Measurements from ENCODE around the gene SLC25A19. TPM values are rescaled to one million over a fixed set of nuclear protein-coding genes. Genes with fewer than 3 reads are reported as not detected.
A peak's percentile ranks its signal among the peaks of the same experiment; 100 is the strongest.

Gene SLC25A19
- total RNA-seq, 1 experiment from 2014 or later, result 19.4 TPM

DNA sequence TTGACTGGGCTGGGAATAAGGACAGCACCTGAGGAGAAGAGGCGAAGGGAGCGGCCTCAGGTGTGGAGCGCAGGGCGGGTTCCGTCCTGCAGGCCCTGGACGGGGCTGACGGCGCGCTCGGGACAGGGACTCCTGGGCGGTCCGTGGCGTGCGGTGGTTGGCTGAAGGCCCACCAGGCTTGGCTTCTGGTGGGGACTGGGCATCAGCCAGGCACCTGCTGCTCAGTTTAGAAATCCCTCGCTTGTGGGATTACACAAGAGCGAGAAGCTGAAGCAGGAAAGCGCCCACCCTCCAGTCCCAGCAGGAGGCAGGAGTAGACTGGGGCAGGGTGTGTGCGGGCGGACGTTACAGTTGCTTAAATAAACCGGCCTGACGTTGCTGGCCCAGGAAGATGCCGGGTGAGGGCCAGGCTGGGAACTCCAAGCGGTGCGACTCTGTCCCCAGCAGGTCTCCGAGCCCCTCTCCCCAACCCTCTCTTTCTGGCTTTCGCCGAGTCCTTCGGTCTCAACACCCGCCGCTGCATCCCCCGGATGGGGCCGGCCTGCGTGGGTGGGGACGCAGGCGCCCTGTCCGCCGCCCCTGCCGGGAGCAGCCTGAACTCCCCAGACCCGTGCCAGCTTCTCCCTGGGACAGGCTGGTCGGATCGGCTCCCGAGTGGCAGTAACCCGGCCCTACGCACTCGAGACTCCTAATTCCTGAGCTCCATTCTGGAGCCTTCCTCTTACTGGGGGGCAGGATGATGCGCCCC lies 18.8 kb downstream of the SLC25A19 start:
- TF ChIP-seq EZH2 (IDR thresholded peaks at IDR 0.05; ENCODE audit: low read depth) (no peak), CTCF (conservative IDR thresholded peaks at IDR 0.05) (peak; percentile 39; the same call in 1 of the 2 replicates)
- Histone ChIP-seq H4K20me1 (ENCODE audit: insufficient read depth) (no peaks in the 10 kb centered on the region), H2AFZ (peak overlapping the region; percentile 99), H3K79me2 (ENCODE audit: low read depth) (0 out of 2 replicates have a peak, but pooled peaks cover 5% of the 10 kb centered on the region), H3K9me3 (ENCODE audit: insufficient read depth, low read depth) (no peaks in the 10 kb centered on the region), H3F3A (ENCODE audit: insufficient read depth, low read depth) (peaks cover 50% of the 10 kb centered on the region; the same call in 1 of the 2 replicates), H3K4me1 (replicated peaks; ENCODE audit: insufficient read depth) (peaks cover 7% of the 10 kb centered on the region; the same call in 1 of the 2 replicates), H3K27ac (peak overlapping the region; percentile 54), H3K4me3 (peak overlapping the region; percentile 95), H3K9me2 (ENCODE audit: insufficient read depth) (no peaks in the 10 kb centered on the region), H3K4me2 (peak overlapping the region; percentile 99), H3K27me3 (ENCODE audit: insufficient read depth, low read depth) (no peaks in the 10 kb centered on the region), H3K36me3 (ENCODE audit: low read depth) (0 out of 2 replicates have a peak, but pooled peaks cover 7% of the 10 kb centered on the region)
- intact Hi-C loops (cut with micrococcal nuclease; ENCODE audit: unreplicated experiment), result loop anchor here (1.0 kb wide), 1 partner anchor 19 kb away; the partner anchor contains the start of gene SLC25A19
- ChIA-PET CTCF (interaction anchor here (0.5 to 2.0 kb wide), 10 partner anchors 8 to 255 kb away, joined by 3 to 15 read pairs (median 4); partner anchors contain the start of genes GGA3, MRPS7, SLC25A19 and TMEM94), POLR2A (ENCODE audit: unreplicated experiment) (interaction anchor here (0.6 to 1.5 kb wide), 4 partner anchors 19 to 137 kb away, joined by 3 to 9 read pairs (median 4); partner anchors contain the start of gene SLC25A19)
- TSS peak; percentile 35 for BruUV-seq (replicated peaks)
- DNase-seq, result peak; percentile 63 to 72

GRCh38 chr17:75269844-75270217 lies 19.4 kb downstream of the SLC25A19 start:
- POLR2A ChIA-PET (ENCODE audit: unreplicated experiment), result interaction anchor here (0.6 kb wide), 1 partner anchor 39 kb away, joined by 3 read pairs; no protein-coding TSS in a partner anchor

More at GRCh38 chr17:75269844-75270217, 19.4 kb downstream of the SLC25A19 start:
- H3K4me2 ChIP-seq, result peak overlapping the region; percentile 99
- peaks cover 7% of the 10 kb centered on the region; the same call in 1 of the 2 replicates for H3K4me1 ChIP-seq (replicated peaks; ENCODE audit: insufficient read depth)
- H3K27ac ChIP-seq, result peak overlapping the region; percentile 54
- no peaks in the 10 kb centered on the region for H3K9me3 ChIP-seq (ENCODE audit: insufficient read depth, low read depth)
- no peaks in the 10 kb centered on the region for H3K9me2 ChIP-seq (ENCODE audit: insufficient read depth)
- BruUV-seq (replicated peaks), result no TSS peak
- 0 out of 2 replicates have a peak, but pooled peaks cover 5% of the 10 kb centered on the region for H3K79me2 ChIP-seq (ENCODE audit: low read depth)
- intact Hi-C loops (cut with micrococcal nuclease; ENCODE audit: unreplicated experiment), result loop anchor here (1.0 to 10.0 kb wide), 2 partner anchors 19 to 245 kb away; partner anchors contain the start of genes CASKIN2, SLC25A19 and TSEN54
- 0 out of 2 replicates have a peak, but pooled peaks cover 7% of the 10 kb centered on the region for H3K36me3 ChIP-seq (ENCODE audit: low read depth)
- no peak for TF ChIP-seq CTCF (conservative IDR thresholded peaks at IDR 0.05)
- TF ChIP-seq EZH2 (IDR thresholded peaks at IDR 0.05; ENCODE audit: low read depth), result no peak
- peaks cover 48% of the 10 kb centered on the region; the same call in 1 of the 2 replicates for H3F3A ChIP-seq (ENCODE audit: insufficient read depth, low read depth)
- H2AFZ ChIP-seq, result peak overlapping the region; percentile 99
- peak overlapping the region; percentile 95 for H3K4me3 ChIP-seq
- DNase-seq, result no peak
- no peaks in the 10 kb centered on the region for H4K20me1 ChIP-seq (ENCODE audit: insufficient read depth)
- CTCF ChIA-PET, result interaction anchor here (0.5 to 2.0 kb wide), 5 partner anchors 19 to 255 kb away, joined by 3 to 15 read pairs (median 4); partner anchors contain the start of gene SLC25A19
- no peaks in the 10 kb centered on the region for H3K27me3 ChIP-seq (ENCODE audit: insufficient read depth, low read depth)

Measured in PC-9 (cell line).